GM21528 (cell line): ENCODE results near the gene CWC27.
"Not testable (repeated sequence)": the region's sequence is repeated elsewhere in the genome, so short reads cannot be mapped to it uniquely, and the experiment has no call there.

Experiments used
- ATAC-seq: cut with Tn5 transposase; IDR thresholded peaks from one replicate; pipeline ENCODE4 v1.9.1; 2021; ENCODE audit warnings: mild to moderate bottlenecking, moderate library complexity; ENCODE audit not compliant: unreplicated experiment, low FRiP score

CWC27 gene

GRCh38 chr5:64900618-64901017 is 131.9 kb downstream of the CWC27 start:
- no peak for ATAC-seq

- not testable (repeated sequence) for ATAC-seq
Observed at GRCh38 chr5:64907399-64907798, 138.7 kb downstream of the CWC27 start.

GRCh38 chr5:64914396-64914795 is 145.7 kb downstream of the CWC27 start:
- ATAC-seq, result no peak

- no peak for ATAC-seq
Observed at GRCh38 chr5:64918083-64918482, 149.4 kb downstream of the CWC27 start.

- ATAC-seq, result no peak
Observed at GRCh38 chr5:64921386-64921785, 152.7 kb downstream of the CWC27 start.

GRCh38 chr5:64923151-64923685 is 154.5 kb downstream of the CWC27 start:
- ATAC-seq, result no peak

- ATAC-seq, result no peak
Observed at GRCh38 chr5:64925123-64925522, 156.4 kb downstream of the CWC27 start.

GRCh38 chr5:64929833-64930232 is 161.1 kb downstream of the CWC27 start:
- ATAC-seq, result no peak

GRCh38 chr5:64930672-64931318 is 162.1 kb downstream of the CWC27 start:
- no peak for ATAC-seq

- not testable (repeated sequence) for ATAC-seq
Observed at GRCh38 chr5:64939422-64939771, 170.7 kb downstream of the CWC27 start.

- ATAC-seq, result no peak
Observed at GRCh38 chr5:64939772-64940510, 171.2 kb downstream of the CWC27 start.

- no peak for ATAC-seq
Observed at GRCh38 chr5:64942460-64942859, 173.7 kb downstream of the CWC27 start.

GRCh38 chr5:64944868-64945267 is 176.1 kb downstream of the CWC27 start:
- no peak for ATAC-seq

GRCh38 chr5:64947031-64947430 is 178.3 kb downstream of the CWC27 start:
- no peak for ATAC-seq

- ATAC-seq, result no peak
Observed at GRCh38 chr5:64947801-64948200, 179.1 kb downstream of the CWC27 start.

- no peak for ATAC-seq
Observed at GRCh38 chr5:64949331-64949730, 180.6 kb downstream of the CWC27 start.

- ATAC-seq, result no peak
Observed at GRCh38 chr5:64952951-64953673, 184.4 kb downstream of the CWC27 start.

- no peak for ATAC-seq
Observed at GRCh38 chr5:64954518-64954917, 185.8 kb downstream of the CWC27 start.

- no peak for ATAC-seq
Observed at GRCh38 chr5:64958757-64959391, 190.1 kb downstream of the CWC27 start.

GRCh38 chr5:64963278-64963677 is 194.5 kb downstream of the CWC27 start:
- ATAC-seq, result no peak

GRCh38 chr5:64968591-64969110 is 199.9 kb downstream of the CWC27 start:
- ATAC-seq, result no peak
